ENCODE data around the gene ASGR1.

Gene ASGR1

GRCh38 chr17:7179317-7180254 is at the start of gene ASGR1:
ASGR1 (minus strand) TSS chr17:7179370; CDS start chr17:7178563, 807 bp downstream.
- DNase-seq (ENCODE audit: low read depth), result no peak

GRCh38 chr17:7228920-7229319 is 49.8 kb upstream of the ASGR1 start:
- DNase-seq (ENCODE audit: low read depth), result no peak

- DNase-seq (ENCODE audit: low read depth), result no peak
These were observed 47.8 kb upstream of the ASGR1 start for GRCh38 chr17:7226721-7227710.

GRCh38 chr17:7225711-7226331 is 46.7 kb upstream of the ASGR1 start:
- no peak for DNase-seq (ENCODE audit: low read depth)

- no peak for DNase-seq (ENCODE audit: low read depth)
These were observed 45.5 kb upstream of the ASGR1 start for GRCh38 chr17:7224661-7225111.

GRCh38 chr17:7224110-7224509 is 44.9 kb upstream of the ASGR1 start:
- no peak for DNase-seq (ENCODE audit: low read depth)

- no peak for DNase-seq (ENCODE audit: low read depth)
These were observed 44.2 kb upstream of the ASGR1 start for GRCh38 chr17:7223375-7223774.

GRCh38 chr17:7222972-7223292 is 43.8 kb upstream of the ASGR1 start:
- no peak for DNase-seq (ENCODE audit: low read depth)

- no peak for DNase-seq (ENCODE audit: low read depth)
These were observed 43.2 kb upstream of the ASGR1 start for GRCh38 chr17:7222093-7222971.

GRCh38 chr17:7221278-7222092 is 42.3 kb upstream of the ASGR1 start:
- no peak for DNase-seq (ENCODE audit: low read depth)

GRCh38 chr17:7220593-7221277 is 41.6 kb upstream of the ASGR1 start:
- DNase-seq (ENCODE audit: low read depth), result peak; percentile 41

GRCh38 chr17:7219812-7220592 is 40.8 kb upstream of the ASGR1 start, which contains the start of the genes ACADVL and DLG4:
ACADVL (plus strand) TSS chr17:7219938; CDS start chr17:7219985, 47 bp downstream.
DLG4 (minus strand) TSS chr17:7219836.
- peak; percentile 66 for DNase-seq (ENCODE audit: low read depth)

- no peak for DNase-seq (ENCODE audit: low read depth)
These were observed 40.1 kb upstream of the ASGR1 start for GRCh38 chr17:7219229-7219811.

GRCh38 chr17:7218758-7219157 is 39.6 kb upstream of the ASGR1 start:
- DNase-seq (ENCODE audit: low read depth), result no peak

- no peak for DNase-seq (ENCODE audit: low read depth)
These were observed 39.0 kb upstream of the ASGR1 start for GRCh38 chr17:7218166-7218565.

GRCh38 chr17:7217113-7217987 is 38.2 kb upstream of the ASGR1 start:
- DNase-seq (ENCODE audit: low read depth), result no peak

All from activated T-cell treated with anti-CD3 and anti-CD28 coated beads for 1 hour (primary cell).